ENCODE measurements around the gene C2orf81. TPM values are rescaled to one million over a fixed set of nuclear protein-coding genes. Genes with fewer than 3 reads are reported as not detected.

Gene C2orf81
- total RNA-seq, 4 donors from 2014 or later, result 0.34 to 2.4 (median 1.2) TPM

DNA sequence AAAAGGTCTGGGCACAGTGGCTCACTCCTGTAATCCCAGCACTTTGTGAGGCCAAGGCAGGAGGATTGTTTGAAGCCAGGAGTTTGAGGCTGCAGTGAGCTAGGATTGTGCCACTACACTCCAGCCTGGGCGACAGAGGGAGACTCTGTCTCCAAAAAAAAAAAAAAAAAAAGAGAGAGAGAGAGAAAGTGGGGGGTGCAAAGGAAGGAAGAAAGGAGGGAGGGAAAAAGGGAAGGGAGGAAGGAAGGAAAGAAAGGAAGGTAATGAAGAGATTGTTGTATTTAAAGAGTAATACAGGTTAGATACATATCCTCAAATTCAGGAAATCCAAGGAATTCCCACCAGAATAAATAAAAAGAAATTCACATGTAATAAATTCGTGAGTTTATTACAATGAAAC lies 19.5 kb downstream of the C2orf81 start:
- TF ChIP-seq, protein P1, sequence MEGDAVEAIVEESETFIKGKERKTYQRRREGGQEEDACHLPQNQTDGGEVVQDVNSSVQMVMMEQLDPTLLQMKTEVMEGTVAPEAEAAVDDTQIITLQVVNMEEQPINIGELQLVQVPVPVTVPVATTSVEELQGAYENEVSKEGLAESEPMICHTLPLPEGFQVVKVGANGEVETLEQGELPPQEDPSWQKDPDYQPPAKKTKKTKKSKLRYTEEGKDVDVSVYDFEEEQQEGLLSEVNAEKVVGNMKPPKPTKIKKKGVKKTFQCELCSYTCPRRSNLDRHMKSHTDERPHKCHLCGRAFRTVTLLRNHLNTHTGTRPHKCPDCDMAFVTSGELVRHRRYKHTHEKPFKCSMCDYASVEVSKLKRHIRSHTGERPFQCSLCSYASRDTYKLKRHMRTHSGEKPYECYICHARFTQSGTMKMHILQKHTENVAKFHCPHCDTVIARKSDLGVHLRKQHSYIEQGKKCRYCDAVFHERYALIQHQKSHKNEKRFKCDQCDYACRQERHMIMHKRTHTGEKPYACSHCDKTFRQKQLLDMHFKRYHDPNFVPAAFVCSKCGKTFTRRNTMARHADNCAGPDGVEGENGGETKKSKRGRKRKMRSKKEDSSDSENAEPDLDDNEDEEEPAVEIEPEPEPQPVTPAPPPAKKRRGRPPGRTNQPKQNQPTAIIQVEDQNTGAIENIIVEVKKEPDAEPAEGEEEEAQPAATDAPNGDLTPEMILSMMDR (IDR thresholded peaks at IDR 0.05), result no peak
- no peak for TF ChIP-seq POLR2A (IDR thresholded peaks at IDR 0.05)
- DNase-seq (ENCODE audit: low spot score in 2 of 2), result no peak
- intact Hi-C loops (cut with DNase I; ENCODE audit: low total_unique reads), result no loop called here
- 83 to 87% methylated on average over 2 of the region's 2 CpGs for WGBS, 2 donors
- H3K4me3 ChIP-seq (ENCODE audit: low read depth, poor library complexity, severe bottlenecking), result no peak overlapping the region

DNA sequence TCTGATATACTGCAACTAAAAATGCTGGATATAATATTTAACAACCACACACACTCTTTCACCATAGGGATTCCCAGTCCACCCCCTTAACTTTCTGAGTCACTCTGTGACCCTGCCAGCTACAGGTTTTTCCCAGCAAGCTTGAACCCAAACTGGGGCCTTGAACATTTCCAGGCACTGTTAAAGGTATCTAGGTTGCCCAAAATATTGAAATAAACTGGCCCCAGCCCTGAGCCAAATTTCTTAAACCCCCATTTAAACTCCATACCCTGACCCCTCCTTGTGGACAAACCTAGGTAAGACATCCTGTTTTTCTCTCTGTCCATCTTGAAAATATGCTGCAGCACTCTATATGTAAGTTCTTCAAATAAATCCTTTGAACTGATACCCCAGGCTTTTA lies 21.6 kb downstream of the C2orf81 start:
- no peak overlapping the region for H3K4me3 ChIP-seq (ENCODE audit: low read depth, poor library complexity, severe bottlenecking)
- intact Hi-C loops (cut with DNase I; ENCODE audit: low total_unique reads), result no loop called here
- DNase-seq (ENCODE audit: low spot score in 2 of 2), result no peak
- TF ChIP-seq POLR2A (IDR thresholded peaks at IDR 0.05), result no peak
- TF ChIP-seq, protein P1 (IDR thresholded peaks at IDR 0.05), result no peak

DNA sequence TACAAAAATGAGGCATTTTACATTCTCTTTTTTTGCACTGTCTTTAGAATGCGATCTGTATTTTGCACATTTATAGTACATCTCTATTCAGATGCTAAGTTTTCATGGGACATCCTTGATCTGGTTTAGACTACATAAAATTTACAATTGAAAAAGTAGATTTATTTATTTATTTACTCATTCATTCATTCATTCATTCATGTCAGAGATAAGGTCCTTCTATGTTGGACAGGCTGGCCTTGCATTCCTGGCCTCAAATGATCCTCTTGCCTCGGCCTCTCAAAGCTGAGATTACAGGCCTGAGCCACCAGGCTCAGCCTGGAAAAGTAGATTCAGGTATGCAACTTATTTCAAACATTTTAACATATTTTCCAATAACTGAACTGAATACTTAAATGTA lies 25.3 kb downstream of the C2orf81 start:
- TF ChIP-seq, protein P1 (IDR thresholded peaks at IDR 0.05), result no peak
- no peak for TF ChIP-seq POLR2A (IDR thresholded peaks at IDR 0.05)
- 96% methylated on average over 2 of the region's 2 CpGs for WGBS, 2 donors
- intact Hi-C loops (cut with DNase I; ENCODE audit: low total_unique reads), result no loop called here
- DNase-seq (ENCODE audit: low spot score in 2 of 2), result no peak
- no peak overlapping the region for H3K4me3 ChIP-seq (ENCODE audit: low read depth, poor library complexity, severe bottlenecking)

DNA sequence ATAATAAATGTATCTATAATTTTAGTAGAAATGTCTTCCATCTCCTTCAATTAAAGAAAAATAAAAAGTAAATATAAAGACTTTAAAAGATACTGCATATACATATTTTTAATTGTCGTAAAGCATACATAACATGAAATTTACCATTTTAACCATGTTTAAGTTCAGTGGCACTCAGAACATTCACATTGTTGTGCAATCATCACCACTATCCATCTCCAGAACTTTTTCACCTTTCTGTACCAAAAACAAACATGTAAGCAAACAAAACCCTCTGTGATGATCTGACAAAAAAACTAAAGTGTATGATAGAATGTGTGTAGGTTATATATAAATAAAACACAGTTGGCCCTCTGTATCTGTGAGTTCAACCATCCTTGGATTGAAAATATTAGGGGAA lies 27.9 kb downstream of the C2orf81 start:
- TF ChIP-seq, protein P1 (IDR thresholded peaks at IDR 0.05), result no peak
- no peak for TF ChIP-seq POLR2A (IDR thresholded peaks at IDR 0.05)
- WGBS, 2 donors, result 87 to 98% methylated on average over 1 of the region's 1 CpG
- no peak for DNase-seq (ENCODE audit: low spot score in 2 of 2)
- H3K4me3 ChIP-seq (ENCODE audit: low read depth, poor library complexity, severe bottlenecking), result no peak overlapping the region
- intact Hi-C loops (cut with DNase I; ENCODE audit: low total_unique reads), result no loop called here

DNA sequence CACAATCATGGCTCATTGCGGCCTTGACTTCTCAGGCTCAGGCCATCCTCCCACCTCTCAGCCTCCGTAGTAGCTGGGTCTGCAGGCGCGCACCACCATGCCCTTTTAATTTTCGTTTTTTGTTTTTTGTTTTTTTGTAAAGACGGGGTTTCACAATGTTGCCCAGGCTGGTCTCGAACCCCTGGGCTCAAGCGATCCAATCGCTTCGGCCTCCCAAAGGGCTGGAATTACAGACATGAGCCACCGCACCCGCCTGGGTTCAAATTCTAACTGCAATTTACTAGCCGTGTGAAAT lies 29.0 kb downstream of the C2orf81 start:
- intact Hi-C loops (cut with DNase I; ENCODE audit: low total_unique reads), result no loop called here
- DNase-seq (ENCODE audit: low spot score in 2 of 2), result no peak
- 66 to 73% methylated on average over 13 of the region's 13 CpGs for WGBS, 2 donors
- H3K4me3 ChIP-seq (ENCODE audit: low read depth, poor library complexity, severe bottlenecking), result no peak overlapping the region
- no peak for TF ChIP-seq POLR2A (IDR thresholded peaks at IDR 0.05)
- TF ChIP-seq, protein P1 (IDR thresholded peaks at IDR 0.05), result no peak

DNA sequence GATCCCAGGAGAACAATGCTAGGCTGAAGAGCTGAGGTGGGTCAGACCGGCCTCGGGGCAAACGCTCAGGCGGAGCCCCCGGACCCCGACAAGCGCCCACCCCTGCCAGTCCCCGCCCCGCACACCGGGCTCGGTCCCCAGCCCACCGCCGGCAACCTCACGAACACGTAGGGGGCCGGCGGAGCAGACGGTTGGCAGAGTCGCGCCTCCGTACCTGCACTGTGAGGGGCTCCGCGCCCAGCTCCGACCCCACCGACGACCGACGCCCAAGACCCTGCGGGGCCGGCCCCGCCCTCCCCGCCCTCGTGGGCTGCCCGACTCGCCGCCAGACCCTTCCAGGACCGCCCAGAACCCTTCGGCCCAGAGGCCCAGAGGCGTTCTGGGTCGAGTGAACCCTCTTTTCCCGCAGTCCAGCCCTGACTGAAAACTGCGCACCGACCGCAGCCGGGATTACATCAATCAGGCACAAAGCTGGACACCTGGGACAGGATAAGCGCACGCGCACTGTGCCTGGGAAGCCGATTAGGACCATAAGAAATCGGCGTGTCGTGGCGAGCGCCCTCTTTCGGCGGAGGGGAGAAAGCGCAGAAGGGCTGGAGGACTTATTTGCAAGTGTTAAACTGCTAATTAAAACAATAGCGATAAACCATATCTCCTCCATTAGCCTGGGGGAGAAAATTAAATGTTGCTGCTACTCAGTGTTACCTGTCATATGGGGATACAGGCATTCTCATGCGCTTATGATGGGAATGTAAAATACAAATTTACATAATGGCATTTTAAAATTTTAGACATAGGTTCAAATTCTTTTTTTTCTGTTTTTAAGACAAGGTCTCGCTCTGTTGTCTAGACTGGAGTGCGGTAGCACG lies 29.6 kb downstream of the C2orf81 start:
- TF ChIP-seq POLR2A (IDR thresholded peaks at IDR 0.05), result no peak
- TF ChIP-seq, protein P1 (IDR thresholded peaks at IDR 0.05), result peak in 2 of 3 donors; percentile 13 to 84
- 1% methylated on average over 29 to 56 of the region's 62 CpGs for WGBS, 2 donors
- intact Hi-C loops (cut with DNase I; ENCODE audit: low total_unique reads), result no loop called here
- peak overlapping the region; percentile 86 for H3K4me3 ChIP-seq (ENCODE audit: low read depth, poor library complexity, severe bottlenecking)
- DNase-seq (ENCODE audit: low spot score in 2 of 2), result peak; percentile 88 to 98

All from lower leg skin (tissue), 4 donors.